HFFc6 (cell line): ENCODE results near the gene ZNF385A. TPM values are rescaled to one million over a fixed set of nuclear protein-coding genes. Genes with fewer than 3 reads are reported as not detected.
"Not testable (repeated sequence)": the region's sequence is repeated elsewhere in the genome, so short reads cannot be mapped to it uniquely, and the experiment has no call there.

Experiments
- DNase-seq: peaks from one replicate; pipeline ENCODE4 v3.0.0-alpha.2; 2018
- H3K27ac Mint-ChIP-seq: 2 replicates; pipeline ENCODE4 v1.8.0; 2020; ENCODE audit warnings: mild to moderate bottlenecking, mixed read lengths
- H3K27me3 Mint-ChIP-seq: 2 replicates; pipeline ENCODE4 v1.8.0; 2021; ENCODE audit warnings: mild to moderate bottlenecking, moderate library complexity, mixed read lengths; ENCODE audit not compliant: insufficient read depth
- H3K36me3 Mint-ChIP-seq: 2 replicates; pipeline ENCODE4 v1.8.0; 2021; ENCODE audit warnings: low read depth, mixed read lengths
- H3K4me1 Mint-ChIP-seq: 2 replicates; pipeline ENCODE4 v1.8.0; 2020; ENCODE audit warnings: low read depth, mixed read lengths
- H3K4me3 Mint-ChIP-seq: 2 replicates; pipeline ENCODE4 v1.8.0; 2020; ENCODE audit warnings: mild to moderate bottlenecking, moderate library complexity, mixed read lengths
- H3K9me3 Mint-ChIP-seq: 2 replicates; pipeline ENCODE4 v1.8.0; 2020; ENCODE audit warnings: mild to moderate bottlenecking, mixed read lengths
- total RNA-seq, 6 experiments: library from RNA; stranded (reverse); fragmentation: NEBNext Ultra II Directional; extraction: Animal tissue kit (Norgen Biotek cat#: 25700); gene quantifications; 2 replicates in 1 of 6; 3 replicates in 5 of 6; pipeline ENCODE4 v1.2.3, GENCODE V29; 2021
- TF ChIP-seq, protein P1 (sequence below): fragments of 200-600 bp; sonication (generic); IDR thresholded peaks from 2 replicates; pipeline ENCODE4 v1.5.0; 2021; ENCODE audit warnings: antibody characterized with exemption, mild to moderate bottlenecking

Gene ZNF385A
- total RNA-seq, 6 experiments from 2014 or later, result 4.0 to 7.4 (median 6.1) TPM

DNA sequence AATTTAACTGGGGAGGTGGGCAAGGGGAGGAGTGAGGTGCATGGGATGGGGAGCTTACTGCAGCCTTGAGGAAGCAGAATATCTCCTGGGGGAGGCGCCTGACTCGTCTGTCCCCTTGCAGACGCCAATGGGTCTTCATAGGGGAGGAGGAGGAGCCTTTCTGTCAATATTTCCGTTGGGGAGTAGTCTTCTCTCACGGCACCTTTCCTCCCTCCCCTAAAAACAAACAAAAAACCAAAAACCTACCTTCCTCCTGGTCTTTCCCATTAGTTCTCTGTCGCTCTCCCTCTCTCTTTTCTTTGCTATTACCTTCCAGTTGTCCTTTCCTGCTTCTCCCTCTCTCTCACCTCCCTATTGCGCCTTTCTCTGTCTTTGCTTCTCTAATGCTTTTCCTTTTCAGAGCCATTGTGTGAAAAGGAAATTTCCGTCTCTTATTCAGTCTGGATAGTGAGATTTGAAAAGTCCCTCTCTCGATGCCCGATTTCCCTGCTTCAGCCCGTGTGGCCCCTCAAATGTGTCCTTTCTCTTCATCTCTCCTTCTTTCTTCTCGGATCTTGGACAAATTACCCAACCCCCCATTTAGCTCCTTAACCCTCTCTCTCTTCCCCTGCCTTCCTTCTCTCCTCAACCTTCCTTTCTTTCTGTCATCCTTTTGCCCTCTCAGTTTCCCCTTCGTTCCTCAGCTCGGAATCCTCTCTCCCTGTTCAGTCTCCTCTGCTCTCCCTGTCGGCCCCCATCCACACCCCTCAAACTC is 26.2 kb downstream of the ZNF385A start:
- DNase-seq, result no peak
- peaks cover 10% of the 10 kb centered on the region for H3K4me1 Mint-ChIP-seq

GRCh38 chr12:54357506-54358190 is 26.9 kb downstream of the ZNF385A start:
- Mint-ChIP-seq H3K4me1 (peaks cover 17% of the 10 kb centered on the region), H3K36me3 (no peaks in the 10 kb centered on the region), H3K9me3 (no peaks in the 10 kb centered on the region), H3K4me3 (no peak overlapping the region), H3K27ac (no peak overlapping the region), H3K27me3 (peaks cover 2% of the 10 kb centered on the region; the same call in 1 of the 2 replicates)
- TF ChIP-seq, protein P1, sequence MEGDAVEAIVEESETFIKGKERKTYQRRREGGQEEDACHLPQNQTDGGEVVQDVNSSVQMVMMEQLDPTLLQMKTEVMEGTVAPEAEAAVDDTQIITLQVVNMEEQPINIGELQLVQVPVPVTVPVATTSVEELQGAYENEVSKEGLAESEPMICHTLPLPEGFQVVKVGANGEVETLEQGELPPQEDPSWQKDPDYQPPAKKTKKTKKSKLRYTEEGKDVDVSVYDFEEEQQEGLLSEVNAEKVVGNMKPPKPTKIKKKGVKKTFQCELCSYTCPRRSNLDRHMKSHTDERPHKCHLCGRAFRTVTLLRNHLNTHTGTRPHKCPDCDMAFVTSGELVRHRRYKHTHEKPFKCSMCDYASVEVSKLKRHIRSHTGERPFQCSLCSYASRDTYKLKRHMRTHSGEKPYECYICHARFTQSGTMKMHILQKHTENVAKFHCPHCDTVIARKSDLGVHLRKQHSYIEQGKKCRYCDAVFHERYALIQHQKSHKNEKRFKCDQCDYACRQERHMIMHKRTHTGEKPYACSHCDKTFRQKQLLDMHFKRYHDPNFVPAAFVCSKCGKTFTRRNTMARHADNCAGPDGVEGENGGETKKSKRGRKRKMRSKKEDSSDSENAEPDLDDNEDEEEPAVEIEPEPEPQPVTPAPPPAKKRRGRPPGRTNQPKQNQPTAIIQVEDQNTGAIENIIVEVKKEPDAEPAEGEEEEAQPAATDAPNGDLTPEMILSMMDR, result no peak
- DNase-seq, result no peak

More for the DNA sequence above, 26.2 kb downstream of the ZNF385A start:
- H3K36me3 Mint-ChIP-seq, result no peaks in the 10 kb centered on the region
- H3K9me3 Mint-ChIP-seq, result no peaks in the 10 kb centered on the region
- peaks cover 4% of the 10 kb centered on the region for H3K27me3 Mint-ChIP-seq
- TF ChIP-seq, protein P1, result no peak
- H3K27ac Mint-ChIP-seq, result no peak overlapping the region
- no peak overlapping the region for H3K4me3 Mint-ChIP-seq

DNA sequence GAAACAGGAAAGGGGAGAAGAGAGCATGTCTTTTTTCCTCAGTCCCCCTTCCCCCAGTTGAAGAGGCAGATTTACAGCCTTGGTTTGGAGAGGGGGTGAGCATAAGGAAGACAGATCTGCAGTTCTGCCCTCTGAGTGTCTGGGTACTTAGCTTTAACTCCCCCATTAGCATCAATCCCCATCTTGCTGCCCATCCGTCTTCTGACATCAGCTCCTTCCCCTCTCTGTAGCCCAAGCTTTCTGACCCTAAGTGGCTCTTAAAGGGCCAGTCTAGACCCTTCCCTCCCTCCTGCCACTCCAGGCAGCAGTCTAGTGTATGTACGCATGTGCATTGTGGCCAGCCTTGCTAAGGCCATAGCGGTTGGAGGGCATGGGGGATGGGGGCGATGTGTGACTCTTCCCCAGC is 27.6 kb downstream of the ZNF385A start:
- TF ChIP-seq, protein P1, result no peak
- Mint-ChIP-seq H3K27me3 (peaks cover 2% of the 10 kb centered on the region; the same call in 1 of the 2 replicates), H3K36me3 (peaks cover under 1% of the 10 kb centered on the region; the same call in 1 of the 2 replicates), H3K9me3 (no peaks in the 10 kb centered on the region), H3K4me1 (peaks cover 24% of the 10 kb centered on the region), H3K4me3 (no peak overlapping the region), H3K27ac (no peak overlapping the region)
- DNase-seq, result no peak

DNA sequence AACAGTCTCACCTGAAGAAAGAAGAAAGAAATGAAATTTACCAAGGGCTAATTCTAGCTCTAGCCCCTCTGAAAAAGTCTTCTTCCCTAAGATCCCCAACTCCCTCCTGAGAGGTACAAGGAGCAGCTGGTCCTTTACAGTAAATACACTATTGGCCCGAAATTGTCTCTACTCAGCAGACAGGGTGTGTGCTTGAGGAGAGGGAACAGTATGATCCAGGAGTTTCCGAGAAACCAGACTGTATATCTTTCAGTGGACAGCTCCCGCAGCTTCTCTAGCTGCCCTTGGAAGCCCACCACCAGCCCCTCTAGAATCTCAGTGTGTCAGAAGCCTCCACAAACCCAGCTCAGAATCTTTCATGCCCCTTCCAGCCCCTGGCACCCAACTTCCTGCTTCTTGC is 28.3 kb downstream of the ZNF385A start:
- H3K4me1 Mint-ChIP-seq, result peaks cover 32% of the 10 kb centered on the region
- no peak overlapping the region for H3K4me3 Mint-ChIP-seq
- no peak for DNase-seq
- H3K27ac Mint-ChIP-seq, result no peak overlapping the region
- H3K9me3 Mint-ChIP-seq, result no peaks in the 10 kb centered on the region
- peaks cover 2% of the 10 kb centered on the region; the same call in 1 of the 2 replicates for H3K27me3 Mint-ChIP-seq
- peaks cover 8% of the 10 kb centered on the region for H3K36me3 Mint-ChIP-seq
- TF ChIP-seq, protein P1, result no peak

DNA sequence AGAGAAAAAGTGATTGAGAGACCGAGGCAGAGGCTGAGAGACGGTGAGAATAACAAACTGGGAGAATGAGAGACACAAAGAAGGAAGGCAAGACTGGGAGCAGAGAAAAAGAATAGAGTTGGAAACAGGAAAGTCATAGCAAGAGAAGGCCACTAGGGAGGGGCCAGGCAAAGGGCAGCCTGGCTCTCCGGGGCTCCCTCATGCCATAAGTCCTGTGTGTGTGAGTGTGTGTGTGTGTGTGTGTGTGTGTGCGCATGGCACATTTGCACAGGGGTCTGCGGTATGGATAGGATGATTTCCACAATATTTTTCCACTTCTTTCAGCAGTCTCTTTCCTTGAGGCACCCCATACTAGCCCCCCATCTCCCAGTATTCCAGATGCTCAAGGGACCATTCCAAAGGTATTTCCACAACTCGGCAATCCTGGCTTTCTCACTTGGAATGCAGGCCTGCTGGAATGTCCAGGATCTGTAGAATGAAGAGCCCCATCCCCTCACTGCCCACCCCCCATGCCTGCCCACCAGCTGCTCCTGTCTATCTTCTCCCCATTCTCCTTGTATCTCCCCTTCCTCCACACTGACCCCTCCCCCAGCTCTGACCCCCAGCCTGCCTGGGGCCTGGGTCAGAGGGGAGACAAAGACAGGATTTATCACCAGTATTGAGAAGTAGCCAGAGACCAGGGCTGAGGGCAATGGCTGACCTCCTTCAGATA is 29.3 kb downstream of the ZNF385A start:
- Mint-ChIP-seq H3K36me3 (peaks cover 13% of the 10 kb centered on the region), H3K9me3 (no peaks in the 10 kb centered on the region), H3K27me3 (no peaks in the 10 kb centered on the region), H3K4me1 (peaks cover 41% of the 10 kb centered on the region), H3K4me3 (no peak overlapping the region), H3K27ac (no peak overlapping the region)
- DNase-seq, result no peak
- TF ChIP-seq, protein P1, result no peak

- DNase-seq, H3K27me3 Mint-ChIP-seq, H3K27ac Mint-ChIP-seq, H3K9me3 Mint-ChIP-seq, H3K4me3 Mint-ChIP-seq: not testable (repeated sequence)
- H3K4me1 Mint-ChIP-seq, result peaks cover 43% of the 10 kb centered on the region
- H3K36me3 Mint-ChIP-seq, result peaks cover 21% of the 10 kb centered on the region
Measured at GRCh38 chr12:54354271-54354670, 30.3 kb downstream of the ZNF385A start.
